ENCODE results near the gene OR2A5.

DNA sequence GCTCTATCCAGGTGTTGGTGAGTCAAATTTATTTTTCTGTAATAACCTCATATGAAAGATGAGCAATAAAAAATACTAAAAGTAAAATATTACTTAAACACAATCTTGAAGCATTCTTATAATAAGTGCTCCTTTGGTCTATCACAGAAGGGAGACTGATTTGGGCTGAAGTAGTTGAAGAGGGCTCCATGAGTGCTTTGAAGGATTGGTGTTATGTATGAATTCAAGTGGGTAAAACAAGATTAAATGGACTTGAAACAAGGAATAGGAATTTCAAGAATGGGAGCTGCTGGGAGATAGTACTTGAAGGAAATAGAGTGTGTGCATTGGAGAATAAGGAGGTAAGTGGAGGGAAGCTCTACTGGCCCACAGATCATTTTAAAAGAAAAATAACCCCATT is 53.3 kb downstream of the OR2A5 start:
- TF ChIP-seq POLR2AphosphoS5 (IDR thresholded peaks at IDR 0.05) = no peak
- TF ChIP-seq, protein P1, sequence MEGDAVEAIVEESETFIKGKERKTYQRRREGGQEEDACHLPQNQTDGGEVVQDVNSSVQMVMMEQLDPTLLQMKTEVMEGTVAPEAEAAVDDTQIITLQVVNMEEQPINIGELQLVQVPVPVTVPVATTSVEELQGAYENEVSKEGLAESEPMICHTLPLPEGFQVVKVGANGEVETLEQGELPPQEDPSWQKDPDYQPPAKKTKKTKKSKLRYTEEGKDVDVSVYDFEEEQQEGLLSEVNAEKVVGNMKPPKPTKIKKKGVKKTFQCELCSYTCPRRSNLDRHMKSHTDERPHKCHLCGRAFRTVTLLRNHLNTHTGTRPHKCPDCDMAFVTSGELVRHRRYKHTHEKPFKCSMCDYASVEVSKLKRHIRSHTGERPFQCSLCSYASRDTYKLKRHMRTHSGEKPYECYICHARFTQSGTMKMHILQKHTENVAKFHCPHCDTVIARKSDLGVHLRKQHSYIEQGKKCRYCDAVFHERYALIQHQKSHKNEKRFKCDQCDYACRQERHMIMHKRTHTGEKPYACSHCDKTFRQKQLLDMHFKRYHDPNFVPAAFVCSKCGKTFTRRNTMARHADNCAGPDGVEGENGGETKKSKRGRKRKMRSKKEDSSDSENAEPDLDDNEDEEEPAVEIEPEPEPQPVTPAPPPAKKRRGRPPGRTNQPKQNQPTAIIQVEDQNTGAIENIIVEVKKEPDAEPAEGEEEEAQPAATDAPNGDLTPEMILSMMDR (IDR thresholded peaks at IDR 0.05) = no peak

Measured in prostate gland (tissue), 2 donors.